Activated CD8-positive, alpha-beta T cell treated with anti-CD3 and anti-CD28 coated beads for 36 hours (primary cell): ENCODE measurements around the gene IGF2R. TPM values are rescaled to one million over a fixed set of nuclear protein-coding genes. Genes with fewer than 3 reads are reported as not detected.

Experiments used
- ATAC-seq: fragments of 200-7000 bp; cut with Tn5 transposase; one replicate; pipeline ENCODE4 v1.10.0; 2021; ENCODE audit warnings: mild to moderate bottlenecking, moderate library complexity
- CTCF ChIA-PET: fragments of 350-600 bp; sonication (Branson Sonifier 250); formaldehyde crosslinking; loops from one replicate; lab custom pipeline; 2021; ENCODE audit warnings: antibody characterized with exemption; lab: Charles Lee
- POLR2A ChIA-PET: fragments of 350-600 bp; sonication (Branson Sonifier 250); formaldehyde crosslinking; loops from one replicate; lab custom pipeline; 2021; ENCODE audit warnings: antibody characterized with exemption; lab: Charles Lee
- DNase-seq: peaks from one replicate; pipeline ENCODE4 v3.0.0-alpha.2; 2020
- H3K27ac Mint-ChIP-seq: one replicate; pipeline ENCODE4 v1.8.0; 2021; ENCODE audit warnings: mild to moderate bottlenecking, mixed read lengths
- H3K27me3 Mint-ChIP-seq: one replicate; pipeline ENCODE4 v1.8.0; 2021; ENCODE audit warnings: mixed read lengths
- H3K36me3 Mint-ChIP-seq: one replicate; pipeline ENCODE4 v1.8.0; 2021; ENCODE audit warnings: low read depth, mixed read lengths
- H3K4me1 Mint-ChIP-seq: one replicate; pipeline ENCODE4 v1.8.0; 2021; ENCODE audit warnings: low read depth, mixed read lengths
- H3K4me3 Mint-ChIP-seq: one replicate; pipeline ENCODE4 v1.8.0; 2021; ENCODE audit warnings: mild to moderate bottlenecking, moderate library complexity, mixed read lengths
- H3K9me3 Mint-ChIP-seq: one replicate; pipeline ENCODE4 v1.8.0; 2021; ENCODE audit warnings: mixed read lengths
- intact Hi-C: fragments of 100-400 bp; cut with micrococcal nuclease; formaldehyde crosslinking; loops from one replicate; pipeline ENCODE4 v1.10.0; 2022
- total RNA-seq, 2 experiments: library from RNA; stranded (reverse); gene quantifications; one replicate each; pipeline ENCODE4 v1.2.3, GENCODE V29; 2021
- TF ChIP-seq, protein P1 (sequence below): fragments of 200-600 bp; IDR thresholded peaks from one replicate; pipeline ENCODE4 v1.8.0; 2022; ENCODE audit warnings: antibody characterized with exemption, mild to moderate bottlenecking

Gene IGF2R
- total RNA-seq, 2 experiments from 2014 or later = 81.7 to 82.4 TPM

DNA sequence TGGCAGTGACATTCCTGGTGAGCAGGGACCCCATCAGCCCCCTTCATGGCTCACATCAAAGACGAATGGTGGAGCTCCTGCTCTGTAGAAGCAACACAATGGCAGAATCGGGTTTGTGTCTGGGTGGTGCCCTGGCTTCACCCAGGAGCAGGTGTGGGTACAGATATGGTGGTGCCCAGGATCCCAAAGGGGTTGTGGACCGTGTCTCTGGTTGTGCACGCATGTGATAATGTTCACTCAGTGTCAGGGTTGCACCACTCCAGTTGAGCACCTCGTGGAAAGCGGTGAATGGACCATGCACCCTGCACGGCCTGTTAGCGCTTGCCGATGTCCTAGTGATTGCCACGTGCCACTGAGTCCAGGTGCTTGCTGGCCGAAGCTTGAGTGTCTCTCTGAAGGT, 63.0 kb downstream of the IGF2R start:
- intact Hi-C loops = no loop called here
- no peak for DNase-seq
- peaks cover 63% of the 10 kb centered on the region for H3K36me3 Mint-ChIP-seq
- no peak overlapping the region for H3K4me3 Mint-ChIP-seq
- ChIA-PET POLR2A (no interaction called here), CTCF (interaction anchor here (1.5 kb wide), 1 partner anchor 9 kb away, joined by 3 read pairs; no protein-coding TSS in a partner anchor)
- H3K4me1 Mint-ChIP-seq = peaks cover 8% of the 10 kb centered on the region
- no peaks in the 10 kb centered on the region for H3K27me3 Mint-ChIP-seq
- no peak for ATAC-seq
- H3K27ac Mint-ChIP-seq = no peak overlapping the region
- H3K9me3 Mint-ChIP-seq = no peaks in the 10 kb centered on the region
- TF ChIP-seq, protein P1, sequence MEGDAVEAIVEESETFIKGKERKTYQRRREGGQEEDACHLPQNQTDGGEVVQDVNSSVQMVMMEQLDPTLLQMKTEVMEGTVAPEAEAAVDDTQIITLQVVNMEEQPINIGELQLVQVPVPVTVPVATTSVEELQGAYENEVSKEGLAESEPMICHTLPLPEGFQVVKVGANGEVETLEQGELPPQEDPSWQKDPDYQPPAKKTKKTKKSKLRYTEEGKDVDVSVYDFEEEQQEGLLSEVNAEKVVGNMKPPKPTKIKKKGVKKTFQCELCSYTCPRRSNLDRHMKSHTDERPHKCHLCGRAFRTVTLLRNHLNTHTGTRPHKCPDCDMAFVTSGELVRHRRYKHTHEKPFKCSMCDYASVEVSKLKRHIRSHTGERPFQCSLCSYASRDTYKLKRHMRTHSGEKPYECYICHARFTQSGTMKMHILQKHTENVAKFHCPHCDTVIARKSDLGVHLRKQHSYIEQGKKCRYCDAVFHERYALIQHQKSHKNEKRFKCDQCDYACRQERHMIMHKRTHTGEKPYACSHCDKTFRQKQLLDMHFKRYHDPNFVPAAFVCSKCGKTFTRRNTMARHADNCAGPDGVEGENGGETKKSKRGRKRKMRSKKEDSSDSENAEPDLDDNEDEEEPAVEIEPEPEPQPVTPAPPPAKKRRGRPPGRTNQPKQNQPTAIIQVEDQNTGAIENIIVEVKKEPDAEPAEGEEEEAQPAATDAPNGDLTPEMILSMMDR = no peak

DNA sequence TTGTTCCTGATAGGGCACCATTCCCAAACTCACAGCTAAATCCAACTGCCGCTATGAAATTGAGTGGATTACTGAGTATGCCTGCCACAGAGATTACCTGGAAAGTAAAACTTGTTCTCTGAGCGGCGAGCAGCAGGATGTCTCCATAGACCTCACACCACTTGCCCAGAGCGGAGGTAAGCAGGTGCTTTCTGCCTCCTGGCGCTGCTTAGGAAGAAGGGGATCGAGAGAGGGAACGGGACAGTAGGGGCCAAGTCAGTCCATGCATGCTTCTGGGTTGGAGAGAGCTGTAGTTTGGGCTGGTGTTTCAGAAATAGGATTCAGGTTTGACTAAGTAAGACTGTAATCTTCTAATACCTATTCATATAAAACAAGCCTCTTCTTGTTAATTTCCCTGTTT, 63.7 kb downstream of the IGF2R start:
- ATAC-seq (no peak), DNase-seq (no peak)
- Mint-ChIP-seq H3K27ac (no peak overlapping the region), H3K4me3 (no peak overlapping the region), H3K9me3 (no peaks in the 10 kb centered on the region), H3K36me3 (peaks cover 63% of the 10 kb centered on the region), H3K4me1 (peaks cover 8% of the 10 kb centered on the region), H3K27me3 (no peaks in the 10 kb centered on the region)
- intact Hi-C loops = no loop called here
- ChIA-PET POLR2A (no interaction called here), CTCF (interaction anchor here (1.5 kb wide), 1 partner anchor 10 kb away, joined by 3 read pairs; no protein-coding TSS in a partner anchor)
- TF ChIP-seq, protein P1 = no peak

DNA sequence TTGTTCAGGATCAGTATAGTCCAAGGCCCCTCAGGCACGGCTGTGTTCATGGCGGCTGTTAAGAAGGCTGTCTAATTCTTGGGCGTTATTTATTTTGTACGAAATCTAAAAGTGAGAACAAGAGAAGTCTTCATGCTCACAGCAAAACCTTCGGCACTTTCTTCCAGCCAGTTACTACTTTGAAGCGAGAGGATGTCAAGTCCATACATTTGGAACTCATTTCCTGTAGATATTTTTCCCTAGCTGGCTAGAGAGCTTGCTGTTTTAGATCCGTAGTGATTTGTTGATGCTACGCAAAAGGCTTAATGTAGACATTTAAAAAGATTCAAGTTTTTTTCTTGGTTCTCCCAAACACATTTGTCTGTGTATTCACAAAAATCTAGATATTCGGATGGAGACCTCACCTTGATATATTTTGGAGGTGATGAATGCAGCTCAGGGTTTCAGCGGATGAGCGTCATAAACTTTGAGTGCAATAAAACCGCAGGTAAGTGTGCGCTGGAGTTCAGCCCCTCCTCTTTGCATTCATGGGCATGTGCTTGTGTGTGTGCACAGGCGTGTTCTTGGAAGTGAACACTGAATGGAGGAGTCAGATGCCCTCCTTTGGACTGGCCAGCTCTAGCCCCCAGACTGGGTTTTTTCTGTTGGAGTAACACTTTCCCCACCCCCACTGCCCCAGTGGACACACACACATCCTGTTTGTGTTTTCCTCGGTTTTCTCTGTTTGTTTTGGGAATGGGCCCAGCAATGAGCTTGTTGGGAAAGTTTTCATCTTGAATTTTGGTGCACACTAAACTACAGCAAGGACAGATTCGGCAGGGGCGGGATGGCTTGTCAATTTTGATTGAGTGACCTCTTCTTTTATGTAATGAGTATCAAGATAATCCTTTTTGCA, 65.4 kb downstream of the IGF2R start:
- ATAC-seq = no peak
- TF ChIP-seq, protein P1 = no peak
- intact Hi-C loops = no loop called here
- ChIA-PET POLR2A (no interaction called here), CTCF (no interaction called here)
- peaks cover 8% of the 10 kb centered on the region for H3K4me1 Mint-ChIP-seq
- no peaks in the 10 kb centered on the region for H3K9me3 Mint-ChIP-seq
- H3K27me3 Mint-ChIP-seq = no peaks in the 10 kb centered on the region
- H3K36me3 Mint-ChIP-seq = peaks cover 60% of the 10 kb centered on the region
- DNase-seq = no peak
- no peak overlapping the region for H3K27ac Mint-ChIP-seq
- H3K4me3 Mint-ChIP-seq = no peak overlapping the region

DNA sequence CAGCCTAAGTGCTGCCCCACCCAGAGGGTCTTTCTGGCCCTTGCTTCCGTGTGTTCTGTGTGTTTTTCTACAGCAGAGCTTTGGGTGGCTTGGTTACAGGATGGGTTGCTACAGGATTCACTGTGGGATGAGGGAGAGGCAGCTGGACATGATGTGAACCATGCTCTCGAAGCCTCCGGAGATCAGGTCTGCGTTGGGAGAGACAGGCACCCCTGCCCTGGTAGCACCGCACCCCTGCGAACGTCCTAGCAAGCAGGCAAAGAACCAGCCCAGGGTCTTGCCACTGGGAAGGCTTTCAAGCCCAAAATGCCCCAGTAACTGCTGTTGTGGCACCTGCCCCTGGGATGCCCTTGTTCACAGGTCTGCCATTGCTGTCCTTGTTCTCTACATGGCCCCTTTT, 66.4 kb downstream of the IGF2R start:
- CTCF ChIA-PET = no interaction called here
- no peak overlapping the region for H3K4me3 Mint-ChIP-seq
- no peaks in the 10 kb centered on the region for H3K27me3 Mint-ChIP-seq
- POLR2A ChIA-PET = no interaction called here
- ATAC-seq (no peak), DNase-seq (no peak)
- peaks cover 55% of the 10 kb centered on the region for H3K36me3 Mint-ChIP-seq
- peaks cover 8% of the 10 kb centered on the region for H3K4me1 Mint-ChIP-seq
- H3K9me3 Mint-ChIP-seq = no peaks in the 10 kb centered on the region
- TF ChIP-seq, protein P1 = no peak
- no peak overlapping the region for H3K27ac Mint-ChIP-seq
- intact Hi-C loops = no loop called here

DNA sequence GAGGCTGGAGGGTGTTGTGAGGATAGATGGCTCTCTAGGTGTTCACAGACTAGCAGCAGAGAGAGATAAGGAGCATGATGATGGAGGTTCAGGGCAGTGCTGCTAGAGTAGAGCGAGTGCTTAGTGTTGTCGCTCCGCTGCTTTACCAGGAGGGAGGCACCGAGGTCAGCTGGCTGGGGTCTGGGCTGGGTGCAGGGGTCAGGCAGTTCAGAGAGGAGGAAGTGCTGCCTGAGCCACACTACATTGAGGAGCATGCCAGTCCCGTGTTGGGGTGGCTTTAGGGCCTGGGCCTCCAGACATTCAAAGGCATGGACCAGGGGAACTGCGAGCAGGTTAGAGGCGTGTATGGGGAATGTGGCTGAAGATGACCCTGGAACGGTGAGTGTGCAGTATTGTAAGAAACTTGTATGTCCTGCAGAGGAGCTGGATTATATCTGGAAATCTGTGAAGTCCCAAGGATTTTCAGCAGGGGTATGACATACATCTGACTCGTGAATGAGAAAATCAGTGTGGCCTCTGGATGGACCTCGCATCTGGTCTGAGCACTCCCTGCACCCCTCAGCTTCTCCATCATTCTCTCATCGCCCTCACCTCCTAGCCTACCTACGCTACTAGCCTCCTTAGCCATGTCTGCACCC, 66.9 kb downstream of the IGF2R start:
- H3K36me3 Mint-ChIP-seq = peaks cover 57% of the 10 kb centered on the region
- CTCF ChIA-PET = no interaction called here

More for the DNA sequence above, 66.9 kb downstream of the IGF2R start:
- Mint-ChIP-seq H3K4me1 (peaks cover 8% of the 10 kb centered on the region), H3K9me3 (no peaks in the 10 kb centered on the region), H3K27ac (no peak overlapping the region), H3K4me3 (no peak overlapping the region), H3K27me3 (no peaks in the 10 kb centered on the region)
- DNase-seq (no peak), ATAC-seq (no peak)
- POLR2A ChIA-PET = no interaction called here
- intact Hi-C loops = no loop called here
- TF ChIP-seq, protein P1 = no peak
